ENCODE measurements around the gene VGLL3.
"Not testable (repeated sequence)": the region's sequence is repeated elsewhere in the genome, so short reads cannot be mapped to it uniquely, and the experiment has no call there.

VGLL3 gene, protein sequence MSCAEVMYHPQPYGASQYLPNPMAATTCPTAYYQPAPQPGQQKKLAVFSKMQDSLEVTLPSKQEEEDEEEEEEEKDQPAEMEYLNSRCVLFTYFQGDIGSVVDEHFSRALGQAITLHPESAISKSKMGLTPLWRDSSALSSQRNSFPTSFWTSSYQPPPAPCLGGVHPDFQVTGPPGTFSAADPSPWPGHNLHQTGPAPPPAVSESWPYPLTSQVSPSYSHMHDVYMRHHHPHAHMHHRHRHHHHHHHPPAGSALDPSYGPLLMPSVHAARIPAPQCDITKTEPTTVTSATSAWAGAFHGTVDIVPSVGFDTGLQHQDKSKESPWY

DNA sequence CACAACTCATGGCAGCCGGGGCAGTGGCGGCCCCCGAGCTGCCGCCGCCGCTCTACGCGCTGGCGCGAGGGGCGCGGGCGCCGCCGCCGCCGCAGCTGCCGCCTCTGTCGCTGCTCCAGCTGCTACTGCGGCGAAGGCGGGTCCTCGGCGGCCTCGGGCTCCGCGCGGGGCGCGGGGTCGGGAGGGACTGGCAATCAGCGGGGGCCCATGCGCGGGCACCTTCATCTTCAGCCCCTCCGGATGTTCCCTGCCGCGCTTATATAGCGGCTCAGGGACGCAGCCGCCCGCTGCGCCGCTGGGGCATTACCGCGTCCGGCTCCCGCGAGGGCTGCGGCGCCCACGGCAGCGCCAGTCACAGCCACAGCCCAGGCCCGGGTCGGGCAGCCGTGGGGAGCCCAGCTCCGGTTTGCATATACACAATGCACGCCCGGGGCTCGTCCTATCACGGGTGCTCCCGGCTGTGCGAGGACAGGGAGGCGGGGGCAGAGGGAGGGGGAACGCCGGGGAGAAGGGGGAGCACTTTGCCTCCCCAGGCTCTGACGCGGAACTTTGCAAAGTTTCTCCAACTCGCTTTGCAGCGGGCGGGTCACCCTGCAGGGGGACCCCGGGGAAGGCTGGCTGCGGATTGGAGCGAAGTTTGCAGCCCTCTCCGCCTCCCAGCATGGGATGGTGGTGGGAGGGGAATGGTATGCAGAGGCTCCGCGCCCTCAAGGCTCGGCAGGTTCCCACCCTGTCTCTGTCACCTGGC is at the start of gene VGLL3:
Gene VGLL3, minus strand, starts transcription at position 416 of the 748 bp plus-strand sequence. Its CDS starts 406 bp downstream, at position 10.
- peak; percentile 82 for DNase-seq

DNA sequence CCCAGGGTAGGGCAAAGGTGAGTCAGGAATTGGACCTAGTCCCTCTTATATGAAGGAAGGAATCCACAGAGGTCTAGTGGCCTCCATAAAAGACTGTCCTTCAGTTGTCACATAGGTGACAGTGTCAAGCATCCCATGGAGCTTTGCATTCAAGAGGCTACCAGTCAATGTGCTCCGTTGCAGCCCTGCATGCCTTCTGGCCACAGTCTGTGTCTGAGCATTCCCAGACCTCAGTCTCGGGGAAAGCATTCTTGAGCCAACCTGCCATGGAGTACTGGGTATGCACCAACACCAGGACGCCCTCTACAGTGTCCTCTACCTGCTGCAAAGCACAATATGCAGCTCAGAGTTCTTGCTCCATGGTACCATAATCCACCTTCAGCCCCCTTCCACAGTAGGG is 46.7 kb upstream of the VGLL3 start:
- no peak for DNase-seq

GRCh38 chr3:87036671-87037070 is 45.7 kb upstream of the VGLL3 start:
- DNase-seq, result no peak

DNA sequence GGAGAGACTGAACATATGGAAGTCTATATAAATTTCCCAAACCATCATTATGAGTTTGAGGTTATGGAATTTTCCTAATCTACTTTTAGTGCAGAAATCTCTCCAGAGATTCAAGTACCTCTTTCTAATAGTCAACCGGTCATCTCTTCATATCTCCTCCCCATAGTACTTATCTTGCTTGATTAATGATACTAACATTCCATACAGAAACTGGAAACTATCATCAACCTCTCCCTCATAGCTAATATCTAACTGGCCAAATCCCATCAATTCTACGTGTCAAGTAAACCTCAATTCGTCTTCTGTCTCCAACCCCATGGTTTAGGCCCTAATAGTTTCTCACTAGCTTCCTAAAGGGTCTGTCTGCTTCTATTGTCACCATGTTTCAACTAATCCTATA is 44.4 kb upstream of the VGLL3 start:
- no peak for DNase-seq

DNA sequence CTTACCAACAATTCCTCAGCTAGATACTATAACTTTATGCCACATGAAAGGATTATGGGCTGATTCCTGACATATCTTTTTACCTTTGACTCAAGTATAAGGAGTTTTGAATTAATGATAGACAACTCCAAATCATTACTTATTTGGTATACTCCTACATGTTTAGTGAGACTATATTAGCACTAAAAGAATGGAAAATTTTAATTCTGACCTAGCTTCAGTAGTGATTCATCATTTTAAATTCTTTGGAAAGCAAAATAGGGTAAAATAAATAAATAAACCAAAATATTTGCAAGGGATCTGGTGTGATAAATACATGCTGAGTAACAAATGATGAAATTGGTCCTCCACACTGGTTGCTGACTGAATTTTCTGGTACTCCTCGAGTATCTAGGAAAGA is 42.3 kb upstream of the VGLL3 start:
- no peak for DNase-seq

- DNase-seq, result peak; percentile 14
Measured at GRCh38 chr3:87025661-87026645, 35.0 kb upstream of the VGLL3 start.

GRCh38 chr3:87017370-87017769 is 26.4 kb upstream of the VGLL3 start:
- DNase-seq, result not testable (repeated sequence)

GRCh38 chr3:87009271-87009670 is 18.3 kb upstream of the VGLL3 start:
- DNase-seq, result no peak

GRCh38 chr3:87006844-87007439 is 16.0 kb upstream of the VGLL3 start:
- peak; percentile 6 for DNase-seq

DNA sequence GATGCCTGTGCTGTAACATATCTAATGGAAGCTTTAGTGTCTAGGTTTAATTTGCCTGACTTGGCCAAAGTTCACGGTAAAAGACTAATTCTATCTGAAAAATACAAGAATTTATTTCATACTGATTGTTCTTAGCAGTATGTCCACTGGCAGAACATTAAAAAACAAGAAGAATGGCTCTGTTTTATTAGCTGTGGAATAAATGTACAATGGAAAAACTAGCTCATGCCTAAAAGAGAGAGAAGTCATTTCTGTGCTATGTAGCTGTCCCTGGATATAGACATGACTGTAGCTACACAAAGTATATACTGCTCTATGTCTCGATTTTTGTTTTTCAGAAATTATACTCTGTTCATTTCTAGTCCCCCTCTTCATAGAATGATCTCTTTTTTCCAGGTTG is 13.9 kb upstream of the VGLL3 start:
- DNase-seq, result no peak

GRCh38 chr3:87002346-87002745 is 11.4 kb upstream of the VGLL3 start:
- no peak for DNase-seq

- DNase-seq, result no peak
Measured at GRCh38 chr3:87001473-87002098, 10.6 kb upstream of the VGLL3 start.

GRCh38 chr3:87000940-87001339 is 10.0 kb upstream of the VGLL3 start:
- DNase-seq, result no peak

DNA sequence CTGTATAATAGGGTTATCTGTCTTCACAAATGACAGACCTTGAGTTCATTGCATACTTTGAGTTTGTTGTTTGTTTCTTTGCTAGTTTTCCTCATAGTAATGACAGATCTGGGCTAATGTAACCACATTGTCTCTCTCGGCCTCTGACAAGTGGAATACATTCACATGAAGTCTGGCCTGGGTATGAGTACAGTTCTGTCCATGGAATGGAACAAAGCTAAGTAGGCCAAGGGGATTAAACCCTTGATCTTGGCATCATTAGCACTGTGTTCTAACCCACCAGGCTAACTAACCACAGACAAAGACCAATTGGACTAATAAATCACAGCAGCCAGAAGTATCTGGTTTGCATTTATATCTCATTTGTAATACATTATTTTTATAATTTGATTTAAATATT is 7.6 kb upstream of the VGLL3 start:
- no peak for DNase-seq

GRCh38 chr3:86996261-86996955 is 5.5 kb upstream of the VGLL3 start:
- DNase-seq, result no peak

GRCh38 chr3:86995537-86995936 is 4.6 kb upstream of the VGLL3 start:
- no peak for DNase-seq

DNA sequence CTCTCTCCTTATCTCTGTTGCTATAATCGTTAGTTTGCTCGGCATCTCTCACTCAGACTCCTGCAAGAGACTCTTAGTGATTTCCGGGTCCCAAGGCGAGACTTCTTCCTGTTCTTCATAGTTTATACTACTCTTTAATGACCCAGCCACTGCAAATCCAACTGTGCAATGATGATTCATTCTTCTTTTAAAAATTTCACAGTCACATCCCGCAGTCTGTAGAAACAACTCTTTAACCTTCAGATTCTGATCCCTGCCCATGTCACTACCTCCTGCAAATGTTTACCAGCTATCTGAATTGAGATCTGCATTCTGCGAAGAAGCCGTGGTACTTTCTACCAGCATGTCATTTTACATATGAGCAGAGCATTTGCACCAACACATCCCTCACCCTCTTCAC is 2.8 kb upstream of the VGLL3 start:
- peak; percentile 23 for DNase-seq

DNA sequence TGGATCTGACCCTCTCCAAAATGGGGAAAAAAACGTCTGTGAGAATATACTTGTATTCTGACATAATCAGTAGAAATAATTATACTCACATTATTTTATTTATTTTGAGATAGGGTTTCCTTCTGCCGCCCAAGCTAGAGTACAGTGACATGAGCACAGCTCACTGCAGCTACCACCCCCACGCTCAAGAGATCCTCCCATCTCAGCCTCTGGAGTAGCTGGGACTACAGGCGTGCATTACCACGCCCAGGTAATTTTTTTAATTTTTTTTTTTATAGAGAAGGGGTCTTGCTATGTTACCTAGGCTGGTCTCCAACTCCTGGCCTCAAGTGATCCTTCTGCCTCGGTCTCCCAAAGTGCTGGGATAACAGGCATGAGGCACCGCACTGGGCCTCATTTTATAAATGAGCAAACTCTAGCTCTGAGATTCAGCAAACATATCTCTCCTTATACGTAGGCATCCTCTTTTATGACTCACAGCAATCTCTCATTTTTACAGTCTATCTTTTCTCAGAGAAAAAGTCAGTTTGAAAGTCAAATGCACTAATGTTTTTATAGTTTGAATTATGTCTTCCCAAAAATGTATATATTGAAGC is 989 bp upstream of the VGLL3 start:
- no peak for DNase-seq

- DNase-seq, result no peak
Measured at GRCh38 chr3:86991482-86991815, 500 bp upstream of the VGLL3 start.

- peak; percentile 19 for DNase-seq
Measured at GRCh38 chr3:86990012-86990733, 776 bp downstream of the VGLL3 start.

DNA sequence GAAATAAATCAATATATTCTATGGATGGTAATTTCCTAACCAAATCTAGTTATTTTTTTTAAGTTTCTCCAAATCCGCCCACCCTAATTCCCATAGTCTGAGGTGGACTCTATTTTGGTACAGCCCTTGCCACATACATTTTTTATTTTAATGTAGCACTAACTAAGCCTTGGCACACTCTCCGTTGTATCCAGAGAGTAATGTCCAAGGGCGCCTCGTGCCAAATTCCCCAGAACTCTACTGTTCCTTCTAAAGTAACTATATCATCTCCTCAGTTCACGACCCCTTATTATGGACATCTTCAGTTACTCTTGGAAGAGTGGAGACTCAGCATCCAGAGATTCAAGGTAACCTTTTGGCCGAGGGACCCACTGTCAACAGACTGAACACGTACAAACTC is 1.3 kb downstream of the VGLL3 start:
- no peak for DNase-seq

All from NCI-H526 treated with DMSO at 0.1 percent for 48 hours (cell line).